K562 (cell line): ENCODE data around the gene SIRT3. TPM values are rescaled to one million over a fixed set of nuclear protein-coding genes. Genes with fewer than 3 reads are reported as not detected.

Experiments used
- BRD4 ChIP-seq: fragments of 200-600 bp; sonication (generic); IDR thresholded peaks from 2 replicates; pipeline ENCODE4 v1.6.1; 2017; ENCODE audit warnings: inconsistent platforms
- GTF2E2 ChIP-seq: fragments of 200-800 bp; sonication (Bioruptor generic); IDR thresholded peaks from 2 replicates; pipeline ENCODE4 v1.6.1; 2016; ENCODE audit warnings: missing genetic modification characterization, missing compliant biosample characterization
- RBM15 ChIP-seq: fragments of 200-400 bp; formaldehyde crosslinking; IDR thresholded peaks from 2 replicates; pipeline ENCODE4 v1.6.1; 2018; ENCODE audit warnings: mild to moderate bottlenecking, low read length, moderate library complexity; ENCODE audit not compliant: insufficient read depth
- TCF7 ChIP-seq: sonication (generic); IDR thresholded peaks from 2 replicates; pipeline ENCODE4 v1.6.1; 2016; ENCODE audit warnings: antibody characterized with exemption, borderline replicate concordance
- polyA plus RNA-seq, 8 experiments: library from polyadenylated mRNA; depleted of rRNA in 4 of 8; stranded (reverse) in 5 of 8; unstranded in 3 of 8; fragments of >200 nt; fragmentation: Nextera tagmentation in 2 of 8; fragmentation: Illumina TruSeq in 1 of 8; extraction: Ambion mirVana in 2 of 8; extraction: Trizol in 1 of 8; gene quantifications; 2 replicates each; pipeline versions ENCODE4 v1.2.1 to v1.2.3, GENCODE V29; 2011 to 2014; ENCODE audit warnings: inconsistent platforms in 1 of 8, missing spikeins in 1 of 8
- total RNA-seq, 7 experiments: library from RNA; depleted of rRNA in 6 of 7; stranded (reverse); fragments of >200 nt in 6 of 7; fragmentation: Illumina TruSeq in 2 of 7; extraction: Trizol in 2 of 7; gene quantifications; 2 replicates each; pipeline versions ENCODE4 v1.2.1 to v1.2.3, GENCODE V29; 2011 to 2021; ENCODE audit warnings: low replicate concordance in 1 of 7
- TF ChIP-seq, protein P1 (sequence below): sonication (generic); formaldehyde crosslinking; IDR thresholded peaks from 2 replicates; pipeline ENCODE4 v1.8.0; 2023; ENCODE audit warnings: missing genetic modification reagents, mild to moderate bottlenecking, borderline replicate concordance
- TF ChIP-seq, protein P2 (sequence below): IDR thresholded peaks from 3 replicates; pipeline ENCODE4 v1.6.1; 2011; ENCODE audit warnings: borderline replicate concordance, mild to moderate bottlenecking, moderate library complexity; ENCODE audit not compliant: insufficient read length; ENCODE audit errors: extremely low read depth
- TF ChIP-seq, protein P3 (sequence below): IDR thresholded peaks from 2 replicates; pipeline ENCODE4 v1.6.1; 2016; ENCODE audit warnings: missing genetic modification characterization, missing compliant biosample characterization
- TF ChIP-seq, protein P4 (sequence below): fragments of 450-650 bp; IDR thresholded peaks from 2 replicates; pipeline ENCODE4 v1.6.1; 2018; ENCODE audit not compliant: partially characterized antibody
- TF ChIP-seq, protein P5 (sequence below): sonication (generic); formaldehyde crosslinking; IDR thresholded peaks from 2 replicates; pipeline ENCODE4 v1.8.1; 2023; ENCODE audit warnings: mild to moderate bottlenecking, missing genetic modification reagents

The SIRT3 gene
- total and polyA plus RNA-seq, 9 of the 15 experiments (the other 6 are each of a cell fraction or from before 2014, with no cell fraction given), result 1.9 to 27.5 (median 14.5) TPM

DNA sequence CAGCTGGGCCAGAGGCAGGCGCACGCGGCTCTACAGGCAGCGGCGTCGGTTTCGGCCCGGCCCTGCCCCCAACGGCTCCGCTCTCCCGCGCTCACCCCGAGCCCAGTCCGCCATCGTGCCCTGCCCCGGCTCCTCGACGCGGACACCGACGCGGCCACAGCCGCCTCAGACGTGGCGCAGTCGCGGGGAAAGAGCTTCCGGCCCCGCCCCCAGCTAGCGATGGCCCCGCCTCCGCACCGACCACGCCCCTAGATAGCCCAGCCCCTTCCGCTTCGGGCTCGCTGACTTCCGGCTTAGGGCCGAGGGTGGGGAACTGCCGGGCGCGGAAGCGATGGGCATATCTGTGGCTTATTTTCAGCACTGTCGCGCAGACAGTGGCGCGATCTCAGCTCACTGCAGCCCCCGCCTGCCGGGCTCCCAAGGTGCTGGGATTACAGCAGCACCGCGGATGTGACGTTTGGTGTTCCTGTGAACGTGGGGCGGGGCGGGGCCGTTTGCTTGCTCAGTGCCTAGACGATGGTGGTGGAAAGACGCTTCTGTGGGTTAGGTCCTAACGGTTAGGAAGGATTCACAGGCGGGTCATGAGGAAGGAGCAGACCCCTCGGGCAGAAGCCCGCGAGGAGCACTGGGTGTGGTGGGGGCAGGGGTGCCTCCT is 28.8 kb downstream of the SIRT3 start, which contains the start of the genes BET1L and RIC8A (continued):
- TF ChIP-seq RBM15 (no peak), GTF2E2 (tag) (peak; percentile 71; the same call in 1 of the 2 replicates), BRD4 (peak; percentile 78; the same call in 1 of the 2 replicates), TCF7 (peak; percentile 61; the same call in 1 of the 2 replicates)
- TF ChIP-seq, protein P1, sequence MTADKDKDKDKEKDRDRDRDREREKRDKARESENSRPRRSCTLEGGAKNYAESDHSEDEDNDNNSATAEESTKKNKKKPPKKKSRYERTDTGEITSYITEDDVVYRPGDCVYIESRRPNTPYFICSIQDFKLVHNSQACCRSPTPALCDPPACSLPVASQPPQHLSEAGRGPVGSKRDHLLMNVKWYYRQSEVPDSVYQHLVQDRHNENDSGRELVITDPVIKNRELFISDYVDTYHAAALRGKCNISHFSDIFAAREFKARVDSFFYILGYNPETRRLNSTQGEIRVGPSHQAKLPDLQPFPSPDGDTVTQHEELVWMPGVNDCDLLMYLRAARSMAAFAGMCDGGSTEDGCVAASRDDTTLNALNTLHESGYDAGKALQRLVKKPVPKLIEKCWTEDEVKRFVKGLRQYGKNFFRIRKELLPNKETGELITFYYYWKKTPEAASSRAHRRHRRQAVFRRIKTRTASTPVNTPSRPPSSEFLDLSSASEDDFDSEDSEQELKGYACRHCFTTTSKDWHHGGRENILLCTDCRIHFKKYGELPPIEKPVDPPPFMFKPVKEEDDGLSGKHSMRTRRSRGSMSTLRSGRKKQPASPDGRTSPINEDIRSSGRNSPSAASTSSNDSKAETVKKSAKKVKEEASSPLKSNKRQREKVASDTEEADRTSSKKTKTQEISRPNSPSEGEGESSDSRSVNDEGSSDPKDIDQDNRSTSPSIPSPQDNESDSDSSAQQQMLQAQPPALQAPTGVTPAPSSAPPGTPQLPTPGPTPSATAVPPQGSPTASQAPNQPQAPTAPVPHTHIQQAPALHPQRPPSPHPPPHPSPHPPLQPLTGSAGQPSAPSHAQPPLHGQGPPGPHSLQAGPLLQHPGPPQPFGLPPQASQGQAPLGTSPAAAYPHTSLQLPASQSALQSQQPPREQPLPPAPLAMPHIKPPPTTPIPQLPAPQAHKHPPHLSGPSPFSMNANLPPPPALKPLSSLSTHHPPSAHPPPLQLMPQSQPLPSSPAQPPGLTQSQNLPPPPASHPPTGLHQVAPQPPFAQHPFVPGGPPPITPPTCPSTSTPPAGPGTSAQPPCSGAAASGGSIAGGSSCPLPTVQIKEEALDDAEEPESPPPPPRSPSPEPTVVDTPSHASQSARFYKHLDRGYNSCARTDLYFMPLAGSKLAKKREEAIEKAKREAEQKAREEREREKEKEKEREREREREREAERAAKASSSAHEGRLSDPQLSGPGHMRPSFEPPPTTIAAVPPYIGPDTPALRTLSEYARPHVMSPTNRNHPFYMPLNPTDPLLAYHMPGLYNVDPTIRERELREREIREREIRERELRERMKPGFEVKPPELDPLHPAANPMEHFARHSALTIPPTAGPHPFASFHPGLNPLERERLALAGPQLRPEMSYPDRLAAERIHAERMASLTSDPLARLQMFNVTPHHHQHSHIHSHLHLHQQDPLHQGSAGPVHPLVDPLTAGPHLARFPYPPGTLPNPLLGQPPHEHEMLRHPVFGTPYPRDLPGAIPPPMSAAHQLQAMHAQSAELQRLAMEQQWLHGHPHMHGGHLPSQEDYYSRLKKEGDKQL (CRISPR knock-in tag), result no peak
- TF ChIP-seq, protein P2, sequence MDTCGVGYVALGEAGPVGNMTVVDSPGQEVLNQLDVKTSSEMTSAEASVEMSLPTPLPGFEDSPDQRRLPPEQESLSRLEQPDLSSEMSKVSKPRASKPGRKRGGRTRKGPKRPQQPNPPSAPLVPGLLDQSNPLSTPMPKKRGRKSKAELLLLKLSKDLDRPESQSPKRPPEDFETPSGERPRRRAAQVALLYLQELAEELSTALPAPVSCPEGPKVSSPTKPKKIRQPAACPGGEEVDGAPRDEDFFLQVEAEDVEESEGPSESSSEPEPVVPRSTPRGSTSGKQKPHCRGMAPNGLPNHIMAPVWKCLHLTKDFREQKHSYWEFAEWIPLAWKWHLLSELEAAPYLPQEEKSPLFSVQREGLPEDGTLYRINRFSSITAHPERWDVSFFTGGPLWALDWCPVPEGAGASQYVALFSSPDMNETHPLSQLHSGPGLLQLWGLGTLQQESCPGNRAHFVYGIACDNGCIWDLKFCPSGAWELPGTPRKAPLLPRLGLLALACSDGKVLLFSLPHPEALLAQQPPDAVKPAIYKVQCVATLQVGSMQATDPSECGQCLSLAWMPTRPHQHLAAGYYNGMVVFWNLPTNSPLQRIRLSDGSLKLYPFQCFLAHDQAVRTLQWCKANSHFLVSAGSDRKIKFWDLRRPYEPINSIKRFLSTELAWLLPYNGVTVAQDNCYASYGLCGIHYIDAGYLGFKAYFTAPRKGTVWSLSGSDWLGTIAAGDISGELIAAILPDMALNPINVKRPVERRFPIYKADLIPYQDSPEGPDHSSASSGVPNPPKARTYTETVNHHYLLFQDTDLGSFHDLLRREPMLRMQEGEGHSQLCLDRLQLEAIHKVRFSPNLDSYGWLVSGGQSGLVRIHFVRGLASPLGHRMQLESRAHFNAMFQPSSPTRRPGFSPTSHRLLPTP, result no peak
- TF ChIP-seq, protein P3, sequence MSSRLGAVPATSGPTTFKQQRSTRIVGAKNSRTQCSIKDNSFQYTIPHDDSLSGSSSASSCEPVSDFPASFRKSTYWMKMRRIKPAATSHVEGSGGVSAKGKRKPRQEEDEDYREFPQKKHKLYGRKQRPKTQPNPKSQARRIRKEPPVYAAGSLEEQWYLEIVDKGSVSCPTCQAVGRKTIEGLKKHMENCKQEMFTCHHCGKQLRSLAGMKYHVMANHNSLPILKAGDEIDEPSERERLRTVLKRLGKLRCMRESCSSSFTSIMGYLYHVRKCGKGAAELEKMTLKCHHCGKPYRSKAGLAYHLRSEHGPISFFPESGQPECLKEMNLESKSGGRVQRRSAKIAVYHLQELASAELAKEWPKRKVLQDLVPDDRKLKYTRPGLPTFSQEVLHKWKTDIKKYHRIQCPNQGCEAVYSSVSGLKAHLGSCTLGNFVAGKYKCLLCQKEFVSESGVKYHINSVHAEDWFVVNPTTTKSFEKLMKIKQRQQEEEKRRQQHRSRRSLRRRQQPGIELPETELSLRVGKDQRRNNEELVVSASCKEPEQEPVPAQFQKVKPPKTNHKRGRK, result no peak
- TF ChIP-seq, protein P4, sequence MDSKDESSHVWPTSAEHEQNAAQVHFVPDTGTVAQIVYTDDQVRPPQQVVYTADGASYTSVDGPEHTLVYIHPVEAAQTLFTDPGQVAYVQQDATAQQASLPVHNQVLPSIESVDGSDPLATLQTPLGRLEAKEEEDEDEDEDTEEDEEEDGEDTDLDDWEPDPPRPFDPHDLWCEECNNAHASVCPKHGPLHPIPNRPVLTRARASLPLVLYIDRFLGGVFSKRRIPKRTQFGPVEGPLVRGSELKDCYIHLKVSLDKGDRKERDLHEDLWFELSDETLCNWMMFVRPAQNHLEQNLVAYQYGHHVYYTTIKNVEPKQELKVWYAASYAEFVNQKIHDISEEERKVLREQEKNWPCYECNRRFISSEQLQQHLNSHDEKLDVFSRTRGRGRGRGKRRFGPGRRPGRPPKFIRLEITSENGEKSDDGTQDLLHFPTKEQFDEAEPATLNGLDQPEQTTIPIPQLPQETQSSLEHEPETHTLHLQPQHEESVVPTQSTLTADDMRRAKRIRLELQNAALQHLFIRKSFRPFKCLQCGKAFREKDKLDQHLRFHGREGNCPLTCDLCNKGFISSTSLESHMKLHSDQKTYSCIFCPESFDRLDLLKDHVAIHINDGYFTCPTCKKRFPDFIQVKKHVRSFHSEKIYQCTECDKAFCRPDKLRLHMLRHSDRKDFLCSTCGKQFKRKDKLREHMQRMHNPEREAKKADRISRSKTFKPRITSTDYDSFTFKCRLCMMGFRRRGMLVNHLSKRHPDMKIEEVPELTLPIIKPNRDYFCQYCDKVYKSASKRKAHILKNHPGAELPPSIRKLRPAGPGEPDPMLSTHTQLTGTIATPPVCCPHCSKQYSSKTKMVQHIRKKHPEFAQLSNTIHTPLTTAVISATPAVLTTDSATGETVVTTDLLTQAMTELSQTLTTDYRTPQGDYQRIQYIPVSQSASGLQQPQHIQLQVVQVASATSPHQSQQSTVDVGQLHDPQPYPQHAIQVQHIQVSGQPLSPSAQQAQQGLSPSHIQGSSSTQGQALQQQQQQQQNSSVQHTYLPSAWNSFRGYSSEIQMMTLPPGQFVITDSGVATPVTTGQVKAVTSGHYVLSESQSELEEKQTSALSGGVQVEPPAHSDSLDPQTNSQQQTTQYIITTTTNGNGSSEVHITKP, result peak; percentile 11
- TF ChIP-seq, protein P5, sequence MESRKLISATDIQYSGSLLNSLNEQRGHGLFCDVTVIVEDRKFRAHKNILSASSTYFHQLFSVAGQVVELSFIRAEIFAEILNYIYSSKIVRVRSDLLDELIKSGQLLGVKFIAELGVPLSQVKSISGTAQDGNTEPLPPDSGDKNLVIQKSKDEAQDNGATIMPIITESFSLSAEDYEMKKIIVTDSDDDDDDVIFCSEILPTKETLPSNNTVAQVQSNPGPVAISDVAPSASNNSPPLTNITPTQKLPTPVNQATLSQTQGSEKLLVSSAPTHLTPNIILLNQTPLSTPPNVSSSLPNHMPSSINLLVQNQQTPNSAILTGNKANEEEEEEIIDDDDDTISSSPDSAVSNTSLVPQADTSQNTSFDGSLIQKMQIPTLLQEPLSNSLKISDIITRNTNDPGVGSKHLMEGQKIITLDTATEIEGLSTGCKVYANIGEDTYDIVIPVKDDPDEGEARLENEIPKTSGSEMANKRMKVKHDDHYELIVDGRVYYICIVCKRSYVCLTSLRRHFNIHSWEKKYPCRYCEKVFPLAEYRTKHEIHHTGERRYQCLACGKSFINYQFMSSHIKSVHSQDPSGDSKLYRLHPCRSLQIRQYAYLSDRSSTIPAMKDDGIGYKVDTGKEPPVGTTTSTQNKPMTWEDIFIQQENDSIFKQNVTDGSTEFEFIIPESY (CRISPR knock-in tag), result 0 out of 2 replicates have a peak, but pooled peaks have one; percentile 11
